K562 (cell line): ENCODE measurements around the gene RSPH6A. TPM values are rescaled to one million over a fixed set of nuclear protein-coding genes. Genes with fewer than 3 reads are reported as not detected.

Experiments
- AFF1 ChIP-seq, 2 experiments: fragments of 450-650 bp; IDR thresholded peaks; 2 replicates each; pipeline ENCODE4 v1.6.1; 2018; ENCODE audit warnings: mild to moderate bottlenecking in 2 of 2, low read depth in 1 of 2; ENCODE audit not compliant: partially characterized antibody in 2 of 2
- BRF1 ChIP-seq: IDR thresholded peaks from 3 replicates; pipeline ENCODE4 v1.6.1; 2011; ENCODE audit warnings: borderline replicate concordance, mild to moderate bottlenecking; ENCODE audit not compliant: insufficient read length; ENCODE audit errors: extremely low read depth
- CBFA2T3 ChIP-seq: fragments of 450-650 bp; IDR thresholded peaks from 2 replicates; pipeline ENCODE4 v1.6.1; 2017
- EHMT2 ChIP-seq: fragments of 450-650 bp; IDR thresholded peaks from 2 replicates; pipeline ENCODE4 v1.6.1; 2018; ENCODE audit warnings: antibody characterized with exemption
- ELF1 ChIP-seq: fragments of 200-800 bp; sonication (Bioruptor generic); IDR thresholded peaks from 2 replicates; pipeline ENCODE4 v1.6.1; 2016; ENCODE audit warnings: missing genetic modification characterization, missing compliant biosample characterization
- ETV5 ChIP-seq: sonication (generic); formaldehyde crosslinking; IDR thresholded peaks from 2 replicates; pipeline ENCODE4 v1.4.0; 2020; ENCODE audit warnings: low read depth, mild to moderate bottlenecking, missing genetic modification reagents
- FOXA3 ChIP-seq, 2 experiments: fragments of 450-650 bp in 1 of 2; sonication (generic) in 1 of 2; formaldehyde crosslinking; IDR thresholded peaks in 1 of 2; conservative IDR thresholded peaks in 1 of 2; 2 replicates each; pipeline versions ENCODE4 v1.4.0 to v1.8.0; 2020 to 2022; ENCODE audit warnings: mild to moderate bottlenecking in 2 of 2, missing genetic modification reagents in 1 of 2
- GABPB1 ChIP-seq: sonication (generic); formaldehyde crosslinking; IDR thresholded peaks from 2 replicates; pipeline ENCODE4 v1.8.0; 2022; ENCODE audit warnings: mild to moderate bottlenecking, missing genetic modification reagents
- GTF2B ChIP-seq: IDR thresholded peaks from 2 replicates; pipeline ENCODE4 v1.6.1; 2011; ENCODE audit not compliant: insufficient read length; ENCODE audit errors: extremely low read depth
- HDAC8 ChIP-seq: fragments of 450-650 bp; IDR thresholded peaks from 2 replicates; pipeline ENCODE4 v1.6.1; 2016; ENCODE audit warnings: mild to moderate bottlenecking, missing genetic modification characterization, moderate library complexity, missing compliant biosample characterization
- HNRNPUL1 ChIP-seq: fragments of 200-400 bp; formaldehyde crosslinking; IDR thresholded peaks from 2 replicates; pipeline ENCODE4 v1.6.1; 2017; ENCODE audit warnings: low read length
- LARP7 ChIP-seq: fragments of 450-650 bp; IDR thresholded peaks from 2 replicates; pipeline ENCODE4 v1.6.1; 2016
- NCOA1 ChIP-seq: fragments of 450-650 bp; IDR thresholded peaks from 2 replicates; pipeline ENCODE4 v1.6.1; 2016; ENCODE audit warnings: low read depth
- PHB ChIP-seq: fragments of 250-450 bp; sonication (Bioruptor Pico); IDR thresholded peaks from 2 replicates; pipeline ENCODE4 v1.5.0; 2021
- RB1 ChIP-seq: fragments of 450-650 bp; IDR thresholded peaks from 2 replicates; pipeline ENCODE4 v1.6.1; 2017; ENCODE audit warnings: low read depth, mild to moderate bottlenecking
- SMAD2 ChIP-seq: fragments of 150-350 bp; IDR thresholded peaks from 2 replicates; pipeline ENCODE4 v1.6.1; 2014; ENCODE audit warnings: low read depth, mild to moderate bottlenecking, low read length
- SOX6 ChIP-seq: fragments of 450-650 bp; IDR thresholded peaks from 2 replicates; pipeline ENCODE4 v1.6.1; 2014; ENCODE audit warnings: mild to moderate bottlenecking
- TAF15 ChIP-seq: fragments of 200-400 bp; formaldehyde crosslinking; IDR thresholded peaks from 2 replicates; pipeline ENCODE4 v1.6.1; 2017; ENCODE audit warnings: mild to moderate bottlenecking, low read depth, low read length, moderate library complexity
- TEAD1 ChIP-seq, 2 experiments: fragments of 450-650 bp in 1 of 2; sonication (generic) in 1 of 2; formaldehyde crosslinking; IDR thresholded peaks; 2 replicates each; pipeline versions ENCODE4 v1.4.0 to v1.8.0; 2020 to 2022; ENCODE audit warnings: mild to moderate bottlenecking in 2 of 2, missing genetic modification reagents in 1 of 2
- WHSC1 ChIP-seq: IDR thresholded peaks from one replicate; pipeline ENCODE4 v1.6.1; 2012; ENCODE audit warnings: low read length, control low read depth, inconsistent platforms
- ZBED1 ChIP-seq: IDR thresholded peaks from 2 replicates; pipeline ENCODE4 v1.6.1; 2014
- ZEB2 ChIP-seq: fragments of 450-650 bp; IDR thresholded peaks from 2 replicates; pipeline ENCODE4 v1.6.1; 2016
- ZNF124 ChIP-seq: sonication (generic); formaldehyde crosslinking; IDR thresholded peaks from 2 replicates; pipeline ENCODE4 v1.8.1; 2022; ENCODE audit warnings: missing genetic modification reagents
- ZNF239 ChIP-seq: fragments of 250-450 bp; sonication (Bioruptor Pico); IDR thresholded peaks from 2 replicates; pipeline ENCODE4 v1.4.0; 2020; ENCODE audit warnings: mild to moderate bottlenecking
- polyA plus RNA-seq, 8 experiments: library from polyadenylated mRNA; depleted of rRNA in 4 of 8; stranded (reverse) in 5 of 8; unstranded in 3 of 8; fragments of >200 nt; fragmentation: Nextera tagmentation in 2 of 8; fragmentation: Illumina TruSeq in 1 of 8; extraction: Ambion mirVana in 2 of 8; extraction: Trizol in 1 of 8; gene quantifications; 2 replicates each; pipeline versions ENCODE4 v1.2.1 to v1.2.3, GENCODE V29; 2011 to 2014; ENCODE audit warnings: inconsistent platforms in 1 of 8, missing spikeins in 1 of 8
- total RNA-seq, 7 experiments: library from RNA; depleted of rRNA in 6 of 7; stranded (reverse); fragments of >200 nt in 6 of 7; fragmentation: Illumina TruSeq in 2 of 7; extraction: Trizol in 2 of 7; gene quantifications; 2 replicates each; pipeline versions ENCODE4 v1.2.1 to v1.2.3, GENCODE V29; 2011 to 2021; ENCODE audit warnings: low replicate concordance in 1 of 7
- TF ChIP-seq, protein P1 (sequence below): fragments of 250-450 bp; sonication (Bioruptor Pico); IDR thresholded peaks from 2 replicates; pipeline ENCODE4 v1.5.1; 2021; ENCODE audit warnings: mild to moderate bottlenecking

Gene RSPH6A
- total and polyA plus RNA-seq, 9 of the 15 experiments (the other 6 are each of a cell fraction or from before 2014, with no cell fraction given), result 0.03 to 0.15 (median 0.07) TPM; not detected in 5

- no peak for TF ChIP-seq BRF1
- TF ChIP-seq PHB (CRISPR knock-in tag), result no peak
- no peak for TF ChIP-seq TEAD1 (CRISPR knock-in tag; IDR thresholded peaks at IDR 0.05)
- TF ChIP-seq EHMT2, result no peak
- no peak for TF ChIP-seq CBFA2T3
- TF ChIP-seq ETV5 (CRISPR knock-in tag), result peak; percentile 23; the same call in 1 of the 2 replicates
- TF ChIP-seq, protein P1, sequence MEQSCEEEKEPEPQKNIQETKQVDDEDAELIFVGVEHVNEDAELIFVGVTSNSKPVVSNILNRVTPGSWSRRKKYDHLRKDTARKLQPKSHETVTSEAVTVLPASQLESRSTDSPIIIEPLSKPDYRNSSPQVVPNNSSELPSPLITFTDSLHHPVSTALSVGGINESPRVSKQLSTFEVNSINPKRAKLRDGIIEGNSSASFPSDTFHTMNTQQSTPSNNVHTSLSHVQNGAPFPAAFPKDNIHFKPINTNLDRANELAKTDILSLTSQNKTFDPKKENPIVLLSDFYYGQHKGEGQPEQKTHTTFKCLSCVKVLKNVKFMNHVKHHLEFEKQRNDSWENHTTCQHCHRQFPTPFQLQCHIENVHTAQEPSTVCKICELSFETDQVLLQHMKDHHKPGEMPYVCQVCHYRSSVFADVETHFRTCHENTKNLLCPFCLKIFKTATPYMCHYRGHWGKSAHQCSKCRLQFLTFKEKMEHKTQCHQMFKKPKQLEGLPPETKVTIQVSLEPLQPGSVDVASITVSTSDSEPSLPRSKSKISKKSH, result no peak
- TF ChIP-seq GTF2B, result no peak
- TF ChIP-seq TAF15, result no peak
- no peak for TF ChIP-seq SOX6
- no peak for TF ChIP-seq WHSC1
- TF ChIP-seq LARP7, result no peak
- peak; percentile 88 for TF ChIP-seq RB1
- no peak for TF ChIP-seq HDAC8
- TF ChIP-seq ZNF124 (CRISPR knock-in tag), result no peak
- TF ChIP-seq FOXA3 (CRISPR knock-in tag; conservative IDR thresholded peaks at IDR 0.05 in 1 of 2, IDR thresholded peaks at IDR 0.05 in 1 of 2), result no peak
- TF ChIP-seq NCOA1, result 0 out of 2 replicates have a peak, but pooled peaks have one; percentile 33
- TF ChIP-seq GABPB1 (CRISPR knock-in tag), result peak; percentile 66; the same call in 1 of the 2 replicates
- no peak for TF ChIP-seq ELF1 (tag)
- TF ChIP-seq ZNF239 (CRISPR knock-in tag), result peak; percentile 9; the same call in 1 of the 2 replicates
- TF ChIP-seq ZBED1, result no peak
- TF ChIP-seq ZEB2, result no peak
- no peak for TF ChIP-seq HNRNPUL1
- TF ChIP-seq SMAD2, result no peak
- no peak for TF ChIP-seq AFF1 (IDR thresholded peaks at IDR 0.05; ENCODE audit: low read depth in 1 of 2, partially characterized antibody in 2 of 2)
Measured at GRCh38 chr19:45863840-45864628, 48.9 kb upstream of the RSPH6A start, which contains the start of gene FOXA3 (continued).
